GM19438 (cell line): ENCODE data around the gene HSF2BP.
"Not testable (repeated sequence)": the region's sequence is repeated elsewhere in the genome, so short reads cannot be mapped to it uniquely, and the experiment has no call there.

ENCODE experiments used
- ATAC-seq: cut with Tn5 transposase; IDR thresholded peaks from one replicate; pipeline ENCODE4 v1.9.1; 2021; ENCODE audit warnings: low read depth; ENCODE audit not compliant: unreplicated experiment

The HSF2BP gene

GRCh38 chr21:43688906-43689305 lies 29.6 kb upstream of the HSF2BP start:
- ATAC-seq = no peak

DNA sequence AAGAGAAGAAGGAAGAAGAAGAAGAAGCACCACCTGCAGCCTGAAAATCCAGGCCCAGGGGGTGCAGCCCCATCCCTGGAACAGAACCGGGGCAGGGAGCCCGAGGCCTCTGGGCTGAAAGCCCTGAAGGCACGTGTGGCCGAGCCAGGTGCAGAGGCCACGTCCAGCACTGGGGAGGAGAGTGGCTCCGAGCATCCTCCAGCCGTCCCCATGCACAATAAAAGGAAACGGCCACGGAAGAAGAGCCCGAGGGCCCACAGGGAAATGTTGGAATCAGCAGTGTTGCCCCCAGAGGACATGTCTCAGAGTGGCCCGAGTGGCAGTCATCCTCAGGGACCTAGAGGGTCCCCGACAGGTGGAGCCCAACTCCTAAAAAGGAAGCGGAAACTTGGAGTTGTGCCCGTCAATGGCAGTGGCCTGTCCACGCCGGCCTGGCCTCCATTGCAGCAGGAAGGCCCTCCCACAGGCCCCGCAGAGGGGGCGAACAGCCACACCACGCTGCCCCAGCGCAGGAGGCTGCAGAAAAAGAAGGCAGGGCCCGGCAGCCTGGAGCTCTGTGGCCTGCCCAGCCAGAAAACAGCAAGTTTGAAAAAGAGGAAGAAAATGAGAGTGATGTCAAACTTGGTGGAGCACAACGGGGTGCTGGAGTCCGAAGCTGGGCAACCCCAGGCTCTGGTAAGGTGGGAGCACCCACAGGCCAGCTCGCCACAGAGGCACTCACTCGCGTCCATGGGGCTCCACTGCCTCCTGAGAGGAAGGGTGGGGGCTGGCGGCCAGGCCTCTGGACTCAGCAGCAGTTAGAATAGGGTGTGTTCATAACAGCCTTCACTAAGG lies 28.5 kb upstream of the HSF2BP start:
- no peak for ATAC-seq

GRCh38 chr21:43686811-43687565 lies 27.7 kb upstream of the HSF2BP start:
- ATAC-seq = no peak

GRCh38 chr21:43684424-43684823 lies 25.1 kb upstream of the HSF2BP start:
- ATAC-seq = no peak

DNA sequence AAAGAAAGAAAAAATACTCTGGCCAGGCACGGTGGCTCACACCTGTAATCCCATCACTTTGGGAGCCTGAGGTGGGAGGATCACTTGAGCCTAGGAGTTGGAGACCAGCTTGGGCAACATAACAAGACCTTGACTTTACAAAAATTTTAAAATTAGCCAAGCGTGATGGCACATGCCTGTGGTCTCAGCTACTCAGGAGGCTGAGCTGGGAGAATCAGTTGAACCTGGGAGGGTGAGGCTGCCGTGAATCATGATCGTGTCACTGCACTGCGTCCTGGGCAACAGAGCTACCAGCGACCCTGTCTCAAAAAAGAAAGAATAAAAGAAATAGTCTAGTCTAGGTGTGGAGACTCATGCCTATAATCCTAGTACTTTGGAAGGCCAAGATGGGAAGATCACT lies 22.4 kb upstream of the HSF2BP start:
- no peak for ATAC-seq

- ATAC-seq = not testable (repeated sequence)
Measured at GRCh38 chr21:43680421-43680820, 21.1 kb upstream of the HSF2BP start.

GRCh38 chr21:43679951-43680350 lies 20.7 kb upstream of the HSF2BP start:
- ATAC-seq = no peak

GRCh38 chr21:43676391-43676790 lies 17.1 kb upstream of the HSF2BP start:
- ATAC-seq = no peak

DNA sequence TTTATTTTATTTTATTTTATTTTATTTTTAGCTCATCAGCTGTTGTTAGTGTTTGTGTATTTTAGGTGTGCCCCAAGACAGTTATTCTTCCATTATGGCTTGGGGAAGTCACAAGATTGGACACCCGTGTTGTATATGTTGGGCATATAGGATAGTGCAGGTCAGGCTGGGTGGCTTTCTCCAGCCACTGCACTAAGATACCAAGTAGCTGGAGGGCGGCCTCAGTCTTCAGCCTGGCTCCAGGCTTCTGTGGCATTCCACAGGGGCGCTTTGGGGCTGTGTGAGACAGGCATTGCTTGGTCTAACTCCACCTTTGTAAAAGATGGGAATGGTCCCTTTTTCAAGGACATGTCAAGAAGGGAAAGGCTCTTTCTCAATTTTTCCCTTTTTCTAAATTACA lies 16.6 kb upstream of the HSF2BP start:
- ATAC-seq = no peak

DNA sequence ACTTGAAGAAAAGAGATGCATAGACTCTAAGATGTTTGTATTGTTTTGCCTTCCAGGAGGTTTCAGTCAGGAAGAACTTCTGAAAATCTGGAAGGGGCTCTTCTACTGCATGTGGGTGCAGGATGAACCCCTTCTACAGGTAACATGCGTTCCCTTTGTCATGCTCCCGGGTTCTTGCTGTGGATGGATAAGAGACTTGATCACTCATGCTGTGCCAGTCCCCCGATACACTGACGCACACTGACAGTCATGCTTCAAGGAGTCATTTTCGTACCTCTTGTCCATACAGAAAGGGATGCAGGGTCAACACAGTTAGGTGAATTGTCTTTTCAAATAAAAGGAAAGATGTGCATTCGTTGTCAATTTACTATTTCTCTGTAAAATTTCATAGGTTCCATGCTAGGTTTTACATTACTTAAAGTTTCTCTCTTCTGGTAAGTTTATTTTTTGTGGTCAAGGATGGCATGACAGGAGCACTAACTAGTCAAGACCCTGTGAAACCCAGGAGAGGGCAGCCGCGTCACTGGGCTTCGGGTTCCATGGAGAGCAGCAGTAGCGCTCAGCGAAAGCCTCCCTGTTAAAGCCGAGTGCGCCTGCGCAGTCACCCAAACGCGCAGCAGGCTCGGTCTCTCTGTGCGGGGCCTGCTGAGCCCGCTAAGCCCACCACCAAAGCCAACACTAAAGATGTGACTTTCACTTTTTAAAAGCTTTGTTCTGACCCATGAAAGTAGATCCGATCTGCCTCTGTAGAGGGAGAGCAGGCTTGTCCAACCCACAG lies 10.7 kb upstream of the HSF2BP start:
- ATAC-seq = no peak

DNA sequence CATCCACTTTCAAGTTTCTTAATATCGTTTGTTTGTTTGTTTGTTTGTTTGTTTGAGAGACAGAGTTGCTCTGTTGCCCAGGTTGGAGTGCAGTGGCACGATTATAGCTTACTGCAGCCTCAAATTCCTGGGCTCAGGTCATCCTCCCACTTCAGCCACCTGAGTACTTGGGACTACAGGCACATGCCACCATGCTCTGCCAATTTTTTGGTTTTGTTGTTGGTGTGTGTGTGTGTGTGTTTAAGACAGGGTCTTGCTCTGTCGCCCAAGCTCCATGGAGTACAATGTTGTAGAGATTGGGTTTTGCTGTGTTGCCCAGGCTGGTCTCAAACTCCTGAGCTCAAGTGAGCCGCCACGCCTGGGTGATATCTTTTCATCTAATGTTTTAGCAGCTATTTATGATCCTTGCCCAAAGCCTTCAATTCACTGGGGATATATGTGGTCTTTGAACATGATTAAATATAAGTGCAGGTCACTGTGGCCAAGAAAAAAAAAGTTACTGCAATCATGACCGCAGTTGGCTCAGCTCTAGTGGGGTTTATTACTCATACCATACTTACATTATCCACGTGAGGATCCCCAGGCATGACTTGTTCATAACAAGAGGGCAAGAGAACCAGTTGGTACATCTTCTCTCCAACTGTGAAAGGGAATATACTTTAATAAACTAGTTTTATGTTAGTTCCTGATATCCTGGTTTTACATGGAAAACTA lies 8.1 kb upstream of the HSF2BP start:
- no peak for ATAC-seq

DNA sequence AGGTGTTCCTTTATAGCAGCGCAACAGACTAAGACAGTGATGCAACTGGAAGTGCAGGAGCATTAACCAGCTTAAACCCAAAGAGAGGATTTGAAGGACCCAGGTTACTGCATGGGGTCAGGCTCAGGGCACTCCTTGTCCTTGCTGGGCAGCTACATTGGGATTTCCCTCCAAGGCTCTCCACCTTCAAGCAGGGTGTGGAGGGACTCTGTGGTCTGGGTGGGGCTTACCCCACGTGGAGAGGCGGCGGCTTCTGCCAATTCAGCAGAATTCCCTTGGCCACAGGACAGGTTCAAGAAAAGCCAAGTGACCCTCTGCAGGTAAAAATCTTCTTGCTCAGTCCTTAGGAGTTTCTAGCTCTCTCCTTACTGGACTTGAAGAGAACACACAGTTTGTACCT lies 6.6 kb upstream of the HSF2BP start:
- ATAC-seq = no peak

GRCh38 chr21:43664358-43664757 lies 5.1 kb upstream of the HSF2BP start:
- no peak for ATAC-seq

- no peak for ATAC-seq
Measured at GRCh38 chr21:43663033-43663432, 3.7 kb upstream of the HSF2BP start.

GRCh38 chr21:43662286-43662685 lies 3.0 kb upstream of the HSF2BP start:
- ATAC-seq = no peak

- no peak for ATAC-seq
Measured at GRCh38 chr21:43658769-43659135, 536 bp downstream of the HSF2BP start.

GRCh38 chr21:43658088-43658741 lies 1.1 kb downstream of the HSF2BP start:
- no peak for ATAC-seq

DNA sequence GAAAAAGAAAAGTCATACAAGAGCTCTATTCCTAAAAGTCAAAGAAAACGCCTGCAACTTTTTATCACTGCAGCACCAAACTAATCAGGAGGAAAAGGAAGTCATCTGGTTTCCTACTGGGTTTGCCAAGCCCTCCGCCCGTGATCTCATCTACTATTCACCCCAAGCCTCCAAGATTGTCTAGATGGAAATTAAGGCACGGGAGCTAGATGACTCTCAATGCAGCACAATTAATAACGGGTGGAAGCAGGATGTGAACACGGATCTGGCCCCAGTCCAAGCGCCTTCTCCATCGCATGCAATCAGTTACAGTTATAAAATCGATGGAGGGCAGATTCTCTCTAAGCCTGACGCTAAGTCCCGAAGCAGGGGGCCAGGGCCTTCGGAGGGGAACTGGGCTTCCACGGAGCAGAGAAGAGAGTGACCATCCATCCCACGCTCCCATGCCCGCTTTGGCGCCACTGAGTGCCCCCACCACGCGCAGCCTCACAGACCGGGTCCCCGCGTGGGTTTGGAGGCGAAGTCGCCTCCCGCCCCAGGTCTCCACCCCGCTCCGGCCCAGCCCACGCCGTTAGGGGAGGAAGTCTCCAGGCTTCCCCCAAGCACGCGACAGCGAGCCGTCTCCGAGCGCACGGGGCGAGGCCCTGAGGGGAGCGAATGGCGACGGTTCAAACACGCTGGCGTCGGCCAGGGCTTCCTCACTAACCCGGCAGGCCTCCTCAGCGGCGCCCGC lies 1.8 kb downstream of the HSF2BP start:
- ATAC-seq = no peak

- no peak for ATAC-seq
Measured at GRCh38 chr21:43654806-43655489, 4.3 kb downstream of the HSF2BP start.
